GM18909 (cell line): ENCODE data around the gene PAFAH2.

Source experiments
- ATAC-seq: cut with Tn5 transposase; IDR thresholded peaks from one replicate; pipeline ENCODE4 v1.9.1; 2021; ENCODE audit warnings: mild to moderate bottlenecking; ENCODE audit not compliant: unreplicated experiment, poor library complexity

Gene PAFAH2

GRCh38 chr1:26031611-26032220 lies 33.9 kb upstream of the PAFAH2 start:
- ATAC-seq = no peak

- ATAC-seq = no peak
Observed at GRCh38 chr1:26031196-26031595, 33.3 kb upstream of the PAFAH2 start.

- no peak for ATAC-seq
Observed at GRCh38 chr1:26029864-26030481, 32.1 kb upstream of the PAFAH2 start.

GRCh38 chr1:26029054-26029863 lies 31.4 kb upstream of the PAFAH2 start:
- no peak for ATAC-seq

- no peak for ATAC-seq
Observed at GRCh38 chr1:26028490-26028980, 30.7 kb upstream of the PAFAH2 start.

- ATAC-seq = no peak
Observed at GRCh38 chr1:26027716-26028489, 30.0 kb upstream of the PAFAH2 start.

GRCh38 chr1:26025517-26025916 lies 27.7 kb upstream of the PAFAH2 start:
- no peak for ATAC-seq

GRCh38 chr1:26025060-26025459 lies 27.2 kb upstream of the PAFAH2 start:
- ATAC-seq = no peak

GRCh38 chr1:26023826-26024225 lies 26.0 kb upstream of the PAFAH2 start:
- no peak for ATAC-seq

GRCh38 chr1:26023009-26023408 lies 25.1 kb upstream of the PAFAH2 start:
- ATAC-seq = no peak

GRCh38 chr1:26022404-26022779 lies 24.5 kb upstream of the PAFAH2 start:
- no peak for ATAC-seq

- ATAC-seq = no peak
Observed at GRCh38 chr1:26021647-26022403, 24.0 kb upstream of the PAFAH2 start, which contains the start of gene EXTL1. TSS of gene EXTL1 (plus strand) at chr1:26021775. CDS start at chr1:26022647, 872 bp downstream.

GRCh38 chr1:26020941-26021646 lies 23.2 kb upstream of the PAFAH2 start:
- ATAC-seq = no peak

GRCh38 chr1:26020330-26020768 lies 22.5 kb upstream of the PAFAH2 start:
- ATAC-seq = no peak

- ATAC-seq = no peak
Observed at GRCh38 chr1:26019641-26020315, 21.9 kb upstream of the PAFAH2 start.

- no peak for ATAC-seq
Observed at GRCh38 chr1:26017606-26018005, 19.7 kb upstream of the PAFAH2 start.

GRCh38 chr1:26016953-26017545 lies 19.2 kb upstream of the PAFAH2 start:
- no peak for ATAC-seq

GRCh38 chr1:26016258-26016952 lies 18.5 kb upstream of the PAFAH2 start:
- no peak for ATAC-seq
